Coronary artery (tissue), 2 donors: ENCODE data around the gene TRAF2.

Experiments
- DNase-seq: peaks from one replicate; pipeline ENCODE4 v3.0.0-alpha.2; 2017; ENCODE audit warnings: low spot score
- H3K27ac ChIP-seq, 2 donors: fragments of 200-600 bp; sonication (generic); one replicate each; pipeline ENCODE4 v1.5.1; 2016 to 2019
- H3K4me3 ChIP-seq: fragments of 200-600 bp; sonication (generic); 2 replicates; pipeline ENCODE4 v1.5.1; 2016; ENCODE audit warnings: mild to moderate bottlenecking, moderate library complexity
- TF ChIP-seq, protein P1 (sequence below): fragments of 200-600 bp; sonication (generic); IDR thresholded peaks from one replicate; pipeline ENCODE4 v1.5.1; 2019; ENCODE audit warnings: antibody characterized with exemption

The TRAF2 gene

DNA sequence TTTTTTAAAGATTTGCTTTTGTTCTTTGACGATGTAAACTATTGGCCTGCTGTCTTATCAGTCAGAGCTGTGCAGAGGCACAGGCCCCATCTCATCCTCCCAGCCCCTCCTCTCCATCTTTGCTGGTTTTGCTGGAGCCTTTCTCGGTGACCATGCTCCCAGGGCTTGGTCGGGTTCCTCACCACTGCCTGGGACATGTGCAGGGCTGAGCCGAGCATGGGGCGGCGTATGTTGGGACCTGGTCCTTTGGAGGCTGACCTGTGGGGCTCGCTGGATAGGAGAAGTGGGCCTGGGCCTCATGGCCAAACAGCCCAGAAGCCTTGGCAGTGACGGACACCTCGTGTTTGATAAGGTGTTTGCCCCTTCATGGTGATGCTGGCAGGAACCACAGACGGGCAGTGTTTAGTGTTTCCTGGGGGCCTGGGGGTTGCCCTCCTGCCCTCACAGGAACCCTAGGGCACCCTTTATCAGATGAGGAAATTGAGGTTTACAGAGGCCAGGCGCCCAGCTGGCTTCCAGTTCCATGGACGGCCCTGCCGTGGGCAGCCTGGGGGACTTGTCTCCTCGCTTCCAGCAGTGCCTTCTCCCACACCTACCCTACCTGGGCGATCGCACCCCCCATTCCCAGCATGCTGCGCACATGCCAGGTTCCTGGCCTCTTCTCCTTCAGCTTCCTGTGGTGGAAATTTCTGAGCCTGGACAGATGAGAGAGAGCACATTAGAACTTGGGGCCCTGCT, 27.6 kb downstream of the TRAF2 start:
- Histone ChIP-seq H3K4me3 (no peak overlapping the region), H3K27ac (no peak overlapping the region)
- no peak for DNase-seq
- TF ChIP-seq, protein P1, sequence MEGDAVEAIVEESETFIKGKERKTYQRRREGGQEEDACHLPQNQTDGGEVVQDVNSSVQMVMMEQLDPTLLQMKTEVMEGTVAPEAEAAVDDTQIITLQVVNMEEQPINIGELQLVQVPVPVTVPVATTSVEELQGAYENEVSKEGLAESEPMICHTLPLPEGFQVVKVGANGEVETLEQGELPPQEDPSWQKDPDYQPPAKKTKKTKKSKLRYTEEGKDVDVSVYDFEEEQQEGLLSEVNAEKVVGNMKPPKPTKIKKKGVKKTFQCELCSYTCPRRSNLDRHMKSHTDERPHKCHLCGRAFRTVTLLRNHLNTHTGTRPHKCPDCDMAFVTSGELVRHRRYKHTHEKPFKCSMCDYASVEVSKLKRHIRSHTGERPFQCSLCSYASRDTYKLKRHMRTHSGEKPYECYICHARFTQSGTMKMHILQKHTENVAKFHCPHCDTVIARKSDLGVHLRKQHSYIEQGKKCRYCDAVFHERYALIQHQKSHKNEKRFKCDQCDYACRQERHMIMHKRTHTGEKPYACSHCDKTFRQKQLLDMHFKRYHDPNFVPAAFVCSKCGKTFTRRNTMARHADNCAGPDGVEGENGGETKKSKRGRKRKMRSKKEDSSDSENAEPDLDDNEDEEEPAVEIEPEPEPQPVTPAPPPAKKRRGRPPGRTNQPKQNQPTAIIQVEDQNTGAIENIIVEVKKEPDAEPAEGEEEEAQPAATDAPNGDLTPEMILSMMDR = no peak

GRCh38 chr9:136915632-136916329, 29.5 kb downstream of the TRAF2 start:
- Histone ChIP-seq H3K27ac (no peak overlapping the region), H3K4me3 (no peak overlapping the region)
- DNase-seq = no peak
- TF ChIP-seq, protein P1 = no peak

DNA sequence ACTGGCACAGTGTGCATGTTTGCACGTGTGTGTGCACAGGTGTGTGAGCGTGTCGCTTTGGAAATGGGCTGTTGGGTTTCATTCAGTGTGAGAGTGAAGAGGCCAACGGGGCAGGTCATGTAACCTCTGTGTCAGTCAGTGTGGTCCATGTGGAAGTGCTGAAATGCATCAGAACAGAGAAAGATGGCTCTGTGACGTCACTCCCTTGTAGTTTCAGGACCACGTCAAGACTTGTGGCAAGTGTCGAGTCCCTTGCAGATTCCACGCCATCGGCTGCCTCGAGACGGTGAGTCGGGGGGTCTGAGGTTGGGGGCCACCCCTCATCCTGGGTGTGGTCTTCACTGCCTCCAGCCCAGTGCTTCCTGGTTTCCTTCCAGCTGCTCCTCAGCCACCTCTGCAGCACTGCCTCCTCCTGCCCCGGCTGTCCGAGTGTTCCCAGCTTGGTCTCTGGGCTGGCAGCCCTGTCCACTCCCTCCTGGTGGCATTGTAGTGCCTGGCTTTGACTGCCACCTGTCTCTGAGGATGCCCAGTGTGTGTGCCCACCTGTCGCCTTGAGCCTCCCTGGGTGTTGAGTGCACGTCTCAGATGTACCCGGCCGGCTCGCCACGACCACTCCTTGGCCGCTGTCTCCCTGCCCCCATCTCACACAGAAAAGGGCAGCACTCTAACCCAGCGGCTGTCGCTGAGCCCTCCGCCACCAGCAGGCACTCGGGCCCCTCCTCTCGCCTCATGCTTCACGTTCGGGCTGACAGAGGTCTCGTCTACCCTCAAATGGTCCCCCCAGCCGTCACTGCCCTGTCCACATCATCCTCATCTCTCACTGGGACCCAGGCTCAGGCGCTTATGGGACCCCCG, 30.2 kb downstream of the TRAF2 start:
- Histone ChIP-seq H3K4me3 (no peak overlapping the region), H3K27ac (no peak overlapping the region)
- TF ChIP-seq, protein P1 = no peak
- DNase-seq = no peak

- no peak overlapping the region for H3K4me3 ChIP-seq
- TF ChIP-seq, protein P1 = no peak
- H3K27ac ChIP-seq = no peak overlapping the region
- no peak for DNase-seq
These were observed 31.6 kb downstream of the TRAF2 start for GRCh38 chr9:136917902-136918301.

DNA sequence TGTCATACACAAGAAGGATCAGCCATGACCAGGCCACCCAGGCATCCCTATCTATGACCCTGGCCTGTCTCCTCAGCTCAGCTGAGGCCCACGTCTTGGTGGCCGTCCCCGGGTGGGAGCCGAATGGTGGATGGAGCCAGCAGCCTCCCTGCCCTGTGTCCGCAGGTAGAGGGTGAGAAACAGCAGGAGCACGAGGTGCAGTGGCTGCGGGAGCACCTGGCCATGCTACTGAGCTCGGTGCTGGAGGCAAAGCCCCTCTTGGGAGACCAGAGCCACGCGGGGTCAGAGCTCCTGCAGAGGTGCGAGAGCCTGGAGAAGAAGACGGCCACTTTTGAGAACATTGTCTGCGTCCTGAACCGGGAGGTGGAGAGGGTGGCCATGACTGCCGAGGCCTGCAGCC, 33.8 kb downstream of the TRAF2 start:
- Histone ChIP-seq H3K27ac (no peak overlapping the region), H3K4me3 (no peak overlapping the region)
- TF ChIP-seq, protein P1 = no peak
- no peak for DNase-seq

DNA sequence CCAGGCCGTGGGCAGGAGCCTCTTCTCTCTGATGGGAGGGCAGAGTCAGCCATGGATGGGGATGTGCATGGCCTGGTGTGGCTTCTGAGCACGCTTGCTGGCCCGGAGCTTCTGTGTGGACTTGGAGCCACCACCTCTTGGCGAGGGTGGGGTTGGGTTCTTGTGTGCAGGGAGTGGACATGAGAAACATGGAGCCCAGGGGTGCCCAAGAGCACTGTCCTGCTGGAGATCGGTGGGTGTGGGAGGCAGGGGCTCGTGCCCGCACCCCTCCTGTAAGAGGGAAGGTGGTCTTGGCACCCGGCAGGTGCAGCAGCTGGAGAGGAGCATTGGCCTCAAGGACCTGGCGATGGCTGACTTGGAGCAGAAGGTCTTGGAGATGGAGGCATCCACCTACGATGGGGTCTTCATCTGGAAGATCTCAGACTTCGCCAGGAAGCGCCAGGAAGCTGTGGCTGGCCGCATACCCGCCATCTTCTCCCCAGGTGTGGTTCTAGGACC, 34.5 kb downstream of the TRAF2 start:
- TF ChIP-seq, protein P1 = no peak
- H3K4me3 ChIP-seq = no peak overlapping the region
- peak overlapping the region in 1 of 2 donors; percentile 35 for H3K27ac ChIP-seq
- DNase-seq = no peak
